Skeletal muscle tissue (tissue), 4 donors: ENCODE data around the gene NPR3. TPM values are rescaled to one million over a fixed set of nuclear protein-coding genes. Genes with fewer than 3 reads are reported as not detected.

Experiments
- H3K27ac ChIP-seq: one replicate; pipeline ENCODE4 v1.7.0; 2013; ENCODE audit warnings: mild to moderate bottlenecking, low read depth, low read length, inconsistent platforms
- H3K27me3 ChIP-seq, 3 donors: one replicate each; pipeline ENCODE4 v1.7.0; 2013; ENCODE audit warnings: low read length in 3 of 3; ENCODE audit not compliant: control insufficient read depth in 3 of 3, insufficient read depth in 3 of 3
- H3K36me3 ChIP-seq, 3 donors: one replicate each; pipeline ENCODE4 v1.7.0; 2013; ENCODE audit warnings: low read length in 3 of 3; ENCODE audit not compliant: control insufficient read depth in 3 of 3, insufficient read depth in 3 of 3
- H3K4me1 ChIP-seq, 3 donors: one replicate each; pipeline ENCODE4 v1.7.0; 2013; ENCODE audit warnings: low read length in 3 of 3, mild to moderate bottlenecking in 3 of 3; ENCODE audit not compliant: control insufficient read depth in 3 of 3, insufficient read depth in 3 of 3
- H3K4me3 ChIP-seq, 3 donors: one replicate each; pipeline ENCODE4 v1.7.0; 2013; ENCODE audit warnings: low read length in 3 of 3
- H3K9ac ChIP-seq, 3 donors: one replicate each; pipeline ENCODE4 v1.7.0; 2013; ENCODE audit warnings: low read length in 3 of 3, mild to moderate bottlenecking in 3 of 3, moderate library complexity in 2 of 3, low read depth in 1 of 3
- H3K9me3 ChIP-seq, 3 donors: one replicate each; pipeline ENCODE4 v1.7.0; 2013; ENCODE audit warnings: low read length in 3 of 3; ENCODE audit not compliant: control insufficient read depth in 3 of 3
- total RNA-seq: library from RNA; depleted of rRNA; stranded (reverse); fragments of >200 nt; gene quantifications from one replicate; pipeline ENCODE4 v1.2.3, GENCODE V29; 2014
- donor health status: Osteomylitis.

The NPR3 gene
- total RNA-seq, 1 donor from 2014 or later, result 9.9 TPM

- Histone ChIP-seq H3K4me3 (no peak overlapping the region), H3K9ac (no peak overlapping the region), H3K27ac (no peak overlapping the region), H3K36me3 (no peaks in the 10 kb centered on the region), H3K27me3 (no peaks in the 10 kb centered on the region), H3K9me3 (no peaks in the 10 kb centered on the region), H3K4me1 (no peaks in the 10 kb centered on the region)
These were observed 116.9 kb downstream of the NPR3 start for GRCh38 chr5:32827981-32828380.

GRCh38 chr5:32828492-32828891 is 117.4 kb downstream of the NPR3 start:
- Histone ChIP-seq H3K36me3 (no peaks in the 10 kb centered on the region), H3K4me1 (no peaks in the 10 kb centered on the region), H3K27me3 (no peaks in the 10 kb centered on the region), H3K9me3 (no peaks in the 10 kb centered on the region), H3K27ac (no peak overlapping the region), H3K4me3 (no peak overlapping the region), H3K9ac (no peak overlapping the region)

- H3K9me3 ChIP-seq, result no peaks in the 10 kb centered on the region
- H3K4me3 ChIP-seq, result no peak overlapping the region
- H3K4me1 ChIP-seq, result no peaks in the 10 kb centered on the region
- no peaks in the 10 kb centered on the region for H3K36me3 ChIP-seq
- no peak overlapping the region for H3K9ac ChIP-seq
- H3K27me3 ChIP-seq, result no peaks in the 10 kb centered on the region
- no peak overlapping the region for H3K27ac ChIP-seq
These were observed 120.5 kb downstream of the NPR3 start for GRCh38 chr5:32831624-32832023.

- Histone ChIP-seq H3K9ac (no peak overlapping the region), H3K4me3 (no peak overlapping the region), H3K27me3 (no peaks in the 10 kb centered on the region), H3K4me1 (no peaks in the 10 kb centered on the region), H3K9me3 (no peaks in the 10 kb centered on the region), H3K36me3 (no peaks in the 10 kb centered on the region), H3K27ac (no peak overlapping the region)
These were observed 122.0 kb downstream of the NPR3 start for GRCh38 chr5:32833127-32833526.

- Histone ChIP-seq H3K4me1 (no peaks in the 10 kb centered on the region), H3K4me3 (no peak overlapping the region), H3K27me3 (no peaks in the 10 kb centered on the region), H3K36me3 (no peaks in the 10 kb centered on the region), H3K27ac (no peak overlapping the region), H3K9me3 (no peaks in the 10 kb centered on the region), H3K9ac (no peak overlapping the region)
These were observed 122.5 kb downstream of the NPR3 start for GRCh38 chr5:32833663-32834062.

- H3K36me3 ChIP-seq, result no peaks in the 10 kb centered on the region
- H3K9me3 ChIP-seq, result no peaks in the 10 kb centered on the region
- no peak overlapping the region for H3K4me3 ChIP-seq
- H3K4me1 ChIP-seq, result no peaks in the 10 kb centered on the region
- H3K9ac ChIP-seq, result no peak overlapping the region
- no peaks in the 10 kb centered on the region for H3K27me3 ChIP-seq
- H3K27ac ChIP-seq, result no peak overlapping the region
These were observed 123.1 kb downstream of the NPR3 start for GRCh38 chr5:32834251-32834650.

- Histone ChIP-seq H3K9me3 (no peaks in the 10 kb centered on the region), H3K27me3 (no peaks in the 10 kb centered on the region), H3K9ac (no peak overlapping the region), H3K27ac (no peak overlapping the region), H3K4me3 (no peak overlapping the region), H3K36me3 (no peaks in the 10 kb centered on the region), H3K4me1 (no peaks in the 10 kb centered on the region)
These were observed 125.1 kb downstream of the NPR3 start for GRCh38 chr5:32836176-32836575.

- no peak overlapping the region for H3K27ac ChIP-seq
- no peaks in the 10 kb centered on the region for H3K9me3 ChIP-seq
- H3K4me1 ChIP-seq, result no peaks in the 10 kb centered on the region
- H3K27me3 ChIP-seq, result no peaks in the 10 kb centered on the region
- H3K9ac ChIP-seq, result no peak overlapping the region
- H3K4me3 ChIP-seq, result no peak overlapping the region
- no peaks in the 10 kb centered on the region for H3K36me3 ChIP-seq
These were observed 126.1 kb downstream of the NPR3 start for GRCh38 chr5:32837211-32837610.

- Histone ChIP-seq H3K9ac (no peak overlapping the region), H3K4me1 (no peaks in the 10 kb centered on the region), H3K27ac (no peak overlapping the region), H3K4me3 (no peak overlapping the region), H3K27me3 (no peaks in the 10 kb centered on the region), H3K36me3 (no peaks in the 10 kb centered on the region), H3K9me3 (no peaks in the 10 kb centered on the region)
These were observed 128.0 kb downstream of the NPR3 start for GRCh38 chr5:32839106-32839505.

- H3K9me3 ChIP-seq, result no peaks in the 10 kb centered on the region
- no peak overlapping the region for H3K27ac ChIP-seq
- no peaks in the 10 kb centered on the region for H3K36me3 ChIP-seq
- H3K9ac ChIP-seq, result no peak overlapping the region
- no peaks in the 10 kb centered on the region for H3K27me3 ChIP-seq
- H3K4me1 ChIP-seq, result no peaks in the 10 kb centered on the region
- no peak overlapping the region for H3K4me3 ChIP-seq
These were observed 129.5 kb downstream of the NPR3 start for GRCh38 chr5:32840606-32841005.
